Measurements from ENCODE around the gene BRD4.

BRD4 gene

GRCh38 chr19:15268192-15268927 is 64.0 kb downstream of the BRD4 start:
- no peak for DNase-seq

GRCh38 chr19:15266683-15267082 is 65.7 kb downstream of the BRD4 start:
- DNase-seq = peak in 1 of 51 donors; percentile 24

- DNase-seq = peak; percentile 49 to 98 (median 86)
Measured at GRCh38 chr19:15265850-15266248, 66.5 kb downstream of the BRD4 start.

GRCh38 chr19:15265214-15265849 is 67.0 kb downstream of the BRD4 start:
- no peak for DNase-seq

GRCh38 chr19:15264933-15265206 is 67.5 kb downstream of the BRD4 start:
- no peak for DNase-seq

GRCh38 chr19:15264061-15264932 is 68.0 kb downstream of the BRD4 start:
- DNase-seq = peak in 46 of 51 donors; percentile 6 to 85 (median 42)

- no peak for DNase-seq
Measured at GRCh38 chr19:15263361-15263985, 68.9 kb downstream of the BRD4 start.

- no peak for DNase-seq
Measured at GRCh38 chr19:15262011-15262410, 70.3 kb downstream of the BRD4 start.

- no peak for DNase-seq
Measured at GRCh38 chr19:15260939-15261338, 71.4 kb downstream of the BRD4 start.

GRCh38 chr19:15259907-15260306 is 72.4 kb downstream of the BRD4 start:
- DNase-seq = no peak

GRCh38 chr19:15257782-15258181 is 74.6 kb downstream of the BRD4 start:
- no peak for DNase-seq

GRCh38 chr19:15256708-15257331 is 75.5 kb downstream of the BRD4 start:
- DNase-seq = no peak

GRCh38 chr19:15255359-15255990 is 76.9 kb downstream of the BRD4 start:
- no peak for DNase-seq

- DNase-seq = no peak
Measured at GRCh38 chr19:15254547-15254946, 77.8 kb downstream of the BRD4 start.

GRCh38 chr19:15253513-15253912 is 78.8 kb downstream of the BRD4 start:
- no peak for DNase-seq

GRCh38 chr19:15253061-15253460 is 79.3 kb downstream of the BRD4 start:
- no peak for DNase-seq

GRCh38 chr19:15252398-15253018 is 79.8 kb downstream of the BRD4 start:
- DNase-seq = peak in 42 of 51 donors; percentile 7 to 78 (median 38)

- DNase-seq = peak in 13 of 51 donors; percentile 12 to 55 (median 15)
Measured at GRCh38 chr19:15251749-15252397, 80.5 kb downstream of the BRD4 start.

- peak in 3 of 51 donors; percentile 13 to 55 (median 34) for DNase-seq
Measured at GRCh38 chr19:15251010-15251748, 81.2 kb downstream of the BRD4 start.

Data from hypothalamus (tissue), 51 donors.